Breast epithelium (tissue), 3 donors: ENCODE data around the gene ATP2C1.

Experiments
- CTCF ChIP-seq, 3 donors: fragments of 450-650 bp; IDR thresholded peaks; one replicate each; pipeline ENCODE4 v1.5.1; 2016 to 2017; ENCODE audit warnings: antibody characterized with exemption in 3 of 3, mild to moderate bottlenecking in 3 of 3, moderate library complexity in 3 of 3
- POLR2A ChIP-seq: fragments of 450-650 bp; IDR thresholded peaks from one replicate; pipeline ENCODE4 v1.6.1; 2016; ENCODE audit warnings: antibody characterized with exemption, mild to moderate bottlenecking, moderate library complexity
- POLR2AphosphoS5 ChIP-seq, 3 donors: sonication (generic); formaldehyde crosslinking; IDR thresholded peaks; one replicate each; pipeline ENCODE4 v1.6.1; 2017; ENCODE audit warnings: antibody characterized with exemption in 3 of 3

- TF ChIP-seq POLR2AphosphoS5 (IDR thresholded peaks at IDR 0.05), result no peak
- TF ChIP-seq POLR2A, result no peak
- TF ChIP-seq CTCF (IDR thresholded peaks at IDR 0.05), result no peak
These were observed 54.3 kb downstream of the ATP2C1 start for GRCh38 chr3:130948001-130948773.
